Cerebellar cortex (tissue), 1 donor: Measurements from ENCODE around the gene PLCXD3.
A peak's percentile ranks its signal among the peaks of the same experiment; 100 is the strongest.
"Not testable (repeated sequence)": the region's sequence is repeated elsewhere in the genome, so short reads cannot be mapped to it uniquely, and the experiment has no call there.

ENCODE experiments used
- DNase-seq: peaks from one replicate; pipeline ENCODE4 v3.0.0-alpha.2; 2015; ENCODE audit warnings: low spot score

Gene PLCXD3

DNA sequence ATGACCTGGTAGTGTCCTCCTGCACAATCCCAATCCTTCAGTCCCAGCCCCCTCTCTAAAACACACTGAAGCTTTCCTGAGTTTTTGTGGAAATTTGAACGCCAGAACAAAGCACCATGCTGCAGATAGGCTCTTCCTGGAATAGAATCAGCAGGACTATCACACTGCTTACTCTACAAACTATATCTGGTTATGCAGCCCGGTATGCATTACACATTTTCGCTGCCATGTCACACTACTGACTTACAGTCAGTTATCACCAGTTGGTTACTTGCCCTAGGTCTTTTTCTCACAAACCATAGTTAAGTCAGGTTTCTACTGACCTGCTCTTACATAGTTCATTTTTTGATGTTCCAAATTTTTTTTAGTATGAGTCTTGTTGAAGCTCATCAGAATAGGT, 24.9 kb downstream of the PLCXD3 start:
- DNase-seq, result no peak

DNA sequence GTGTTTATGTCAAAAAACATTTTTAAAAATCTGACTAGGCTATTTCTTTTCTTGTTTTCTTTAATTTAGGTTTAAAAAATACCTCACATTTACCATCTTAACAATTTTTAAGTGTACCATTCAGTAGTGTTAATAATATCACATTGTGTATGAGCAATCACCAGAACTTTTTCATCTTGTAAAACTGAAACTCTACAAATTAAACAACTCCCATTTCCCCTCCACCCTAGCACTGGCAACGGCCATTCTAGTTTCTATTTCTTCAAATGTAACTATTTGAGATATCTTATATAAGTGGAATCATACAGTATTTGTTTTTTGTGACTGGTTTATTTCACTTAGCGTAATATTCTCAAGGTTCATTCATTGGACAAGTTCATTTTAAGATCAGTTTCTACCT, 27.7 kb downstream of the PLCXD3 start:
- DNase-seq, result no peak

DNA sequence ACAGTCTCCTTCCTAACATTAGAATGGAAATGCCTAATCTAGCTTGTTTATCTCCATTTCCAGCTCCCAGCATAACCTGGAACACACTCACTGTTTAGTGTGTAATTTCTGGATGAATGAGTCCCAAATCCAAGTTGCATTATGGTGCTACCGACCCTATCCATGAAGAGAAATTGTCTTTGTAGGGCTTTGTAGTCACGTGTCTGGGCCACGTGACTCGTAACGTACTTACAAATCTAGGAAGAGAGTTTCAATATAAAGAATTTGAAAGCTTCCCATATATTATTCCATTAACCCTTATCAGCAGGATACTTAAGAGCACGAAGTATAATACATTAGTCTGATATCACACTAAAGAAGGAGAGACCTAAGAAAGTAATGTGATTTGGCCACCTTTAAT, 28.2 kb downstream of the PLCXD3 start:
- DNase-seq, result no peak

DNA sequence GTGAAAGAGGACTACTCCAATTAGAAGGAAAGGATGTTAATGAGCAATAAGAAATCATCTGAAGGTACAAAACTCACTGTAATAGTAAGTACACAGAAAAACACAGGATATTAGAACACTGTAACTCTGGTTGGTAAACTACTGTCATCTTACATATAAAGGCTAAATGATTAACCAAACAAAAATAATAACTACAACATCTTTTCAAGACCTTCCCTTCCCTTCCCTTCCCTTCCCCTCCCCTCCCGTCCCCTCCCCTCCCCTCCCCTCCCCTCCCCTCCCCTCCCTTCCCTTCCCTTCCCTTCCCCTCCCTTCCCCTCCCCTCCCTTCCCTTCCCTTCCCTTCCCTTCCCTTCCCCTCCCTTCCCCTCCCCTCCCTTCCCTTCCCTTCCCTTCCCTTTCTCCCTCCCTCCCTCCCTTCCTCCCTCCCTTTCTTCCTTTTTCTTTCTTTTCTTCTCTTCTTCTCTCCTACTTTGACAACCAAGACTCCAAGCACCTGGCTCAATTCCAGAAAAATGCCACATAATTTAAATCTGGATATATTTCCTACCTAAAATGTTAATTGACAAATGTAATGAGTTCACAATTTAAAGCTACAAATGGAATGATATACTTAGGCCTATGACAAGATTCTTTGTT, 38.7 kb downstream of the PLCXD3 start:
- DNase-seq, result not testable (repeated sequence)

DNA sequence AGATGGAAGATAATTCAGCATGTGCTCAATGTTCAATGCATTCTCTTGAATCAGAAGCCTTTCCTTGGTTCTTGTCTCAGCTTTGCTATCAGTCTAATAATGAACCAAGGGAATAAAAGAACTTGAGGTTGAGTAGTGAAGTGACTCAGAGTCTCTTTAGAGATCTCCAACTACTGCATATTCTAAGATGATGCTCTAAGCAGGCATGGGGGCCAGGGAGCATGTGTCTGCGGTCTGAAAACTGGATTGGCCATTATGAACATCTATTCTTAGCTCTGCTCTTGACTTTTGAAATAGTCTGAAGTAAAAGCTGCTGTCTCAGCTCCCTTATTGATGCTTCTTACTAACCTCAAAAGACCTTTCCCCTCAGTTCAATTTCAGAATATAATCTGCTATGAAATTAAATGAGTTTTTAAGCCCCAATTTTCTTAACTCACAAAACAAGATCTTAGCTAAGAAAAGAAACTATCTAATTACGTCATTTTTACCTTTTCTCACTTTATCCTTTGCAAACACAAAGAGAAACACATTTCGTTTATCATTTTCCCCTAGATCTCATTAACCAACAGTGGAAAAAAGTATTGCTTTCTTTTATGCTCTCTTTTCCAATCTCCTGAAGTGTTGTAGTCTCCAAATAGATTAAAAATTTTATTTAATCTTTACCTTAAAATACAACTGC, 44.8 kb downstream of the PLCXD3 start:
- DNase-seq, result no peak

DNA sequence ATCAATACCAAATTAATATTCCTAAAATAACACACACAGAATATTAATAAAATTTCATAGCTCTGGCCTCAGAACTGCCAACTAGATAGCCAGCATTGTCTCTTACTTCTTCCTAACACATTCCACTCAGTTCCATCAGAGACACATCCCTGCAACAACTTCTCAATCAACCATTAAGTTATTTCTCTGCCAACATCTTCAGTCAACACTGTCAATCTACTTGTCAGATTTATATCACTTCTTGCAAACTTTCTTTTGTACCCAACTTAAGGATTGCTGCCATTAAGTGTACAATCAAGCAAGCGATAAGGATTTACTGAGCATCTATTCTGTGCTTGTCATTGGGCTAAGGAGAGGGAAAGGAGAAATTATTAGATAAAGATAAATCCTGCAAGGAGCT, 50.8 kb downstream of the PLCXD3 start:
- DNase-seq, result no peak

DNA sequence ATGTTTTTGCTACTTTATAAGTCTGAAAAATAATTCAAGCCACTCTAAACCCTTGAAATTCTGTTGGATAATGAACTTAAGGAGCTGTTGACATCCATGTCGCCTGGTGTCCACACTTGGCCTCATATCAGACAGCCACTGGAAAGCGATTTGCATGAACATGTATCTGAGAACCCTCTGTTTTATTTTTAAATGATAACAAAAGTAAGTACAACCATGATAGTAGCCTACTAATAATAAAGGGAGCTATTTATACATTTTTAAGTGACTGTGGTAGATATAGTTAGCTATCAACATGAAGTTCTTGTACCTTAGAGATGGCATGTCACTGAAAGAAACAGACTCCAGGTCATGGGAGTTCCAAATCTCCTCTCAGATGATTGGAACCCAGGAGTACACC, 53.3 kb downstream of the PLCXD3 start:
- DNase-seq, result no peak

DNA sequence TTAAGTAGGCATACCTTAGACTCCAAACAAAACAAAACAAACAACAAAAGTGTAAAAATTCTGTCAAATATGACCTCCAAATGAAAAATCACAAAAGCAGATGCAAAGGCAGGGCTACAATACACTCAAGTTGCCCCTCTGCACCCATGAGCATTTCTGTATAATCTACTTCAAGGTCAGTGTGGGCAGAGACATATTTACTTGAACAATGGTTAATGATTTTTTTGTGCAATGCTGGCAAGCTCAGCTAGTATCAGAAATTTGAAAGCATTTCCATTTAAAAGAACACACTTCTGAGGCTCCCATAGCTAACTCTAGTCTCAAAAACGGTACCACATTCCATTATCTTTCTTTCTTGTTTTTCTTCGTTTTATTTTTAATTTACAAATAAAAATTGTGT, 57.9 kb downstream of the PLCXD3 start:
- no peak for DNase-seq

DNA sequence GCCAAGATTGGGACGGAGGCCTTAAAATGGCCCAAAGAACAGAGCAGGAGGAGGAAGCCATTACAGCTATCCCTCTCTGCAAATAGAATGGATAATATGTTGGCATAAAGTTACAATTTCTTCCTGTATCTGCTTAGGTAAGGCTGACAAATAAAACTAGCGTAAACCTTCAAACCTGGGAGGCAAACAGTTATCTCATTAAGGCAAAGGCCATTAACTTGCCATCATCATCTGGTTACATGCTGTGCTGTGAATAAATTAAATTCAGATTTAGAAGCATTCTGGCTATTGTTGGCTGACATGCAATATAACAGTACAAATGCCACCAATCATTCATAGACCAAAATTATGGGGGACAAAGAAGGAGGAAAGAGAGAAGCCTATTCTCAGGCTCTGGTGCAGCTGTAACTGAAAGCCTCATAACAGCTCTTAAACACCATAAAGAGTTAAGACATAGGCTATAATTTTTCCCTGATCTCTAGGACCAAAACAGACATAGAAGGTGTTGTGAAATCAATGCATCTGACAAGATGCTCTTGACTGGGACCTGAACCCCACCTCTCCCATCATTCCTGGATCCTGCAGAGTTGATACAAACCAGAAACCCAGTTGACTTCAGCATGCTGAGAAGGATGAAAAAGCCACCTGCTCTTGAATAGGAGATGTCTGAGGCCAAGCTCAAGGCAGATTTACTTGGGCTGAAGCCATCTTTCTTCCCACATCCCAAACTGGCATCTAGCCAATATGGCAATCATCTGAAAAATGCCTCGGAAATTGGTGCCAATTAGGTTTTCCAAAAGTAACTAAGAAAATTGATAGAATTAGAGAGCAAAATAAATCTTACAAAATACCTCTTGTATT, 62.5 kb downstream of the PLCXD3 start:
- DNase-seq, result peak; percentile 66

DNA sequence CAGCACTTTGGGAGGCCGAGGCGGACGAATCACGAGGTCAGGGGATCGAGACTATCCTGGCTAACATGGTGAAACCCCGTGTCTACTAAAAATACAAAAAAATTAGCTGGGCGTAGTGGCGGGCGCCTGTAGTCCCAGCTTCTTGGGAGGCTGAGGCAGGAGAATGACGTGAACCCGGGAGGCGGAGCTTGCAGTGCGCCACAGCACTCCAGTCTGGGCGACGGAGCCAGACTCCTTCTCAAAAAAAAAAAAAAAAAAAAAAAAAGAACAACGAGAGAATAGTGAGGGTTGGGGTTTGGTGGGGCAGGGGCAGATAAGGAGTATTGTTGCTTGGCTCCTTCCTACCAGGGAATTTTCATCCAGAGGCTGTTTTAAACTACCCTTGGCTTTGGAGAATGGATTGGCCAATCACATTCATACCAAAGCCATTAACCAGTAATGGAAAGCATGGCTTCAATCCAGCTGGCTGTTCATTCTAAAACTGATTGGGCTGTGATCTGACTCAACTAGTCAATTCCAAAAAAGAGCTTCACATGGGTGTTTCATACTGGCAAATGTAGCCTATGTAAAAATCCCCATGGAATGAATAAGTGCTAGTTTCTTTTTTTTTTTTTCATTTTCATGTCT, 64.4 kb downstream of the PLCXD3 start:
- DNase-seq, result no peak

DNA sequence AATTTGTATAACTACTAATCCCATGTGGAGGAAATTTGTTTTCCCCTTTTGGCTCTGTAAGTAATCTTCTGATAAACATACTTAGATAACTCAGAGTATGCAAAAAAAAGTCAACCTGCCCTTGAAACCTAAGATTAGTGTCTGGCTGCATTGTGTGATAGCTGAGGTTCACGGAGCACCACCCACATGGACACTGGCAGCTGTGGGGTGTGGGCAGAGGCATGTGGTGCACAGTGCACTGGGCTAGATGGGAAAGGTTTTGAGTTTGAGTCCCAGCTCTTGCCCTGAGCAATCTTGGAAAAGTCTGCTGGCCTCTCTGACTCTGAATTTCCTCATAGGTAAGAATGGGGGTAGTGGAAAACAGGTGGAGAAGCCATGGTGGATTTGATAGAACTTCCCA, 75.1 kb downstream of the PLCXD3 start:
- DNase-seq, result no peak

DNA sequence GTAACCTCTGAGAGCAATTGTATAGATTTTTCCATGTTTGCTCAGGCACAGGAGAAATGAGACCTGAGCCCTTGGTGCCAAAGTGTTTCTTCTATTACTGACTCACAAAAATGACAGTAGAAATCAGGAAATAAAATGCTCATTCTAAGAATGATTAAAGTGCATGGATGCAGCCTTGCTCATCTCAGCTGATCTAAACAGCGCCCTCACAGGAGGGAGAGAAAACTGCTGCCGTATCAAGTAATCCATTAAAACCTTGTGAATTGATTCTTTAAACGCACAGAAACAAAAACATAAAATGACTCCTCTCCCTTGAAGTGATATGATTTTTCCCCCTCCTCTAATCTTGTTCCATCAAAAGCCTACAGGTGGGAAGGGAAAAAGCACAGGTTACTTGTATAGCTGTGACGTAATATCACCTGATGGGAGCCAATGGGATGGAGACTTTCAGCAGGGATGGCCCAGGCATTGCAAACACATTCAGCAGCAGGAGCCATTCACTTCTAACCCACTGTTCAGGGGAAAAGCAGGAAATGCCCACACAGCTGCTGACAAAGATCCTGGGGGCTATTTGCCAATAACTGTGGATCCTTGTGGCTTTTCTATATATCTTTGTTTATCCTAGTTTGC, 76.7 kb downstream of the PLCXD3 start:
- no peak for DNase-seq

DNA sequence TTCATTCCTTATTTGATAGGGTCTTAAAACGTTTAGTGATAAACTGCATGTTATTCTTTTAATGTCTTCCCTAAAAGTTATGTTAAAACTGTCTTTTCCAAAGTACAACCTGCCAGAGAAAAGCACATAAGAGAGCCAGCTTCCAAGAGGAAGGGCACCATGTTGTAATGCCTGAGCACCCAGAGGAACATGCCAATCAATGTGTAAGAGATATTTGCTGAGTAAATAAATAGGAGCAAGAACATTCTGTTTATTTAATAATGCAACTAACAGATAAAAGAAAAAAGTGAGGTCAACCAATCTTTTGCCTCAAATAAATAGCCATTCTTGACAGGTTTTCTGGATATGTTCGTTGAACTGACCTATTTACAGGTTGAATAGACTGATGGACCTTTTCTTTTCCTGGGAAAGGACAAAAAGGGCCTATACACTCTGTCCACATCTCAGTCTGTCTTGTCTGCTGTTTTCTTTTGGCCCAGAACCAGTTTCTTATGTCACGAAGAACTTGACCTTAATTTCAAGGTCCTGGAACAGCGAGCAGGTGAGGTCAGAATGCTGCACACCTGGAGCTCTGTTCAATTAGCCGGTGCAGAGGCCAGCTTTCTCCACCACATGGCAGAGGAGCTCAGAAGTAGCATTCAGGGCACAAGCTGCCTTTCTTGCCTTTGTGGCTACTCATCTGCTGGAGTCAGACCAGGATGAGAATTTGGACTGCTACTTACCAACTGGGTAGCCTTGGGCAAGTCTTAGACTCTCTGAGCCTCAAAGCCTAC, 77.7 kb downstream of the PLCXD3 start:
- DNase-seq, result no peak

DNA sequence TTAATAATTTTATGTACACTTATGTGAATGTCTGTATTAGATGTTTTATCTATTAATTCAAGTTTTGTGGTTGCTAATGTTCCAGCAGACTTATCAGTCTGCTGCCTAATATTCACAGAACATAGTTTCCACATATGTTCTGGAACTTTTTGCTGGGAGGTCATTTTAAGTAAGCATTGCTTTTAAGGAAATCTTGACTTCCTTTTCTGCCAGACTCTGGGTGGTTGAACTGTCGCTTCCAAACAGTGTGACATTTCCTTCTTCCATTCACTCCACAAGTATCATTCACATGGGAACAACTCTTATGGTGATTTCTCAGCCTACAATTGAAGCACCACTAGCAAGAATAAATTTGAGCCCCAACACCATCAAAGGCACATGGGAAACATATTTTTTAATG, 82.9 kb downstream of the PLCXD3 start:
- no peak for DNase-seq

DNA sequence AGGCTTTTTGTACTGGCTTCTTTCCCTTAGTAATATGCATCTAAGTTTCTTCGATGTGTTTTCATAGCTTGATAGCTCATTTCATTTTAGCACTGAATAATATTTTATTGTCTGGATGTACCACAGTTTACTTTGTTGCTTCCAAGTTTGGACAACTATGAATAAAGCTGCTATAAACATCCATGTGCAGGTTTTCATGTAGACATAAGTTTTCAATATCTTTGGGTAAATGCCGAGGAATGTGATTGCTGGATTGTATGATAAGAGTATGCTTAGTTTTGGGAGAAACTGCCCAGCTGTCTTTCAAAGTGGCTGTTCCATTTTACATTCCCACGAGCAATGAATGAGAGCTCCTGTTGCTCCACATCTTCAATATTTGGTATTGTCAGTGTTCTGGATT, 84.7 kb downstream of the PLCXD3 start:
- no peak for DNase-seq

DNA sequence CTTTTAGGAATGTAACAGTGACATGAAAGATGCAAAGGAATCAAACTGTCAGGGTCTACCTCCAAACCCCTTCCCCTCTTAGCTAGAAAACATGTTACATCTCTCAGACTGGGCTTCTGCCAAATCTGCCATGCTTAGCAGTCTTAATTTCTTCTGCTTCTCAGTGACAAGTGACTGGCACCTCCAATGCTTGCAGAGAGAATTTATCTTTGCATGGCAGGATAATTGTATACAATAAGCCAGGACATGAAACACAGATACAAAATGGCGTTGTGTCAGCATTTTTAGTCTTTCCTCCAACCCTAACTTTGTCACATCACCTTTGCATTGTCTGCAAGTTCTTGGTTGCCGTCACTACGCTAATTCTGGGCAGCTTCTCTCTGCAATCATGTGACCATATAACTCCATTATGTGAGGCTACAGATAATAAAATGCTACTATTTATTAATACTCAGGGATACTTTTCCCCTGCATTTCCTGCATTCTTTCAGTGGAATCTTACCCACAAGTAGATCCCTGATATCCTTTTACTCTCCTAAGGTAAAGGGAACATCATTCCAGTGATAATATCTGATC, 89.8 kb downstream of the PLCXD3 start:
- DNase-seq, result no peak

DNA sequence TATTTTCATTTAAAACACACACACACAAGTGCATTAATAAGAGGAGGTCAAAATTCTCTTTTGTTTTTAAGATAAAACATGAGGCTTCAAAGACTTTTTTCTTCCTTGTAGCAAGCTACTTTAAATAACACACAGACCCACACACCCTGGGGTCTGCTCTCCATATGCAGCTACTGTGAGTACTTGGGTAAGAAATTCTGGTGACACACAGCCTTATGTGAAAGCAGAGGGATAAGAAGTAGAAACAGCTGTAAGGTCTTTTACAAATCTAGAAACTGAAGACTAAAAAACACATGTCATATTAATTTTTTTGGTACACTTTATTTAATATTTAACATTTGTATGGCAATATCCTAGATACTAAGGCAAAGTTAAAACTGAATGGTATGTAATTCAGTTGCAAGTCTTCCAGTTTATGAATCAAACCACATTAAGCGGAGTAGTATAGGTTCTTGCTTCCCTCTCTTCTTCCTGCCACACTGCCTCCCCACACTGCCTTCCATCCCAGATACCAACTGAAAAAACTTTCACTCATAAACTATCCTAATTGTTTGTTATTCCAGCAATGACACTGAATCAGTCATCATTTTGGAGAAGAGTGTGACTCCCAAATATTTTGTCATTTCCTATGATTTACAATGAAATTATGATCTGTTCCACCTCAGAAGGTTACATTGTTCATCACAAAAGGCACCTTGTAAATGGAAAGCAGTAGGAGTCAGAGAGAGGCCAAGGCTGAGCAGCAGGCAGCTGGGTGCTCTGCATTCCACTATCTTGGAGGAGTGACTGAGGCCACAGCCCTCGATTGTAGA, 92.0 kb downstream of the PLCXD3 start:
- no peak for DNase-seq

DNA sequence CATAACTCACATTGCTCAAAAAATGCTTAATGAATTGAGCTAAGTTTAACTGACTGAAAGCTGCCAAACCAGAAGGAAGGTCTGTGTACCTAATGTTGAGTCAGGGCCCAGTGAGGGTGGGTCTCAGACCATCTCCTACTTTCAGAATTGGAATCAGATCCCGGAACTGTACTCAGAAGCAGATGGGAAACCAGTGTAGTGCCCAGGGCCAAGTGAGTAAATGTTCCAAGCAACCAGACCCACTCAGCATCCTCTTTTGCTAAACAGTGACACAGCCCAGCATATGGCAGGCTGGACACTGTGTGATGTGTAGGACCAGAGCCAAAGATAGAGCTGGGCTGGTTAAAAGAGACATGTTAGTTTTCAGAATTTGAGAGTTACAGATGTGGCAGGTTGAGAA, 94.1 kb downstream of the PLCXD3 start:
- peak; percentile 91 for DNase-seq

DNA sequence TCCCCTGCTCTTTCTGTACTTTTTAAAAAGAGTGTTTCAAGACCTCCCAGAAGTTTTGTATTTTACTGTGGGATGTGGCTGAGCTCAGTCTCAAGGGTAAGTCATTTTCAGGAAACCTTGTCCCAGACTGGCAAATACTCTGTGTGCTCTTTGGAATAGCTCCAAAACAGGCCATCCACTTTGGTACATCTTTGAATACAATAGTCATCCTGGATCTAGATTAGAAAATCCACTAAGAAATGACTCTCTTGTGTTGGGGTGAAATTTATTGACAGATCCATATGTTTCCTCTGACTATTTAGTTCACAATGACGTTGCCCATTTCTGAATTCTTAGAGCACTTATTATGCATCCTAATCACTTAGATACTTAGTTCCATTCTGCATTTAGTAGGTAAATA, 95.2 kb downstream of the PLCXD3 start:
- no peak for DNase-seq

DNA sequence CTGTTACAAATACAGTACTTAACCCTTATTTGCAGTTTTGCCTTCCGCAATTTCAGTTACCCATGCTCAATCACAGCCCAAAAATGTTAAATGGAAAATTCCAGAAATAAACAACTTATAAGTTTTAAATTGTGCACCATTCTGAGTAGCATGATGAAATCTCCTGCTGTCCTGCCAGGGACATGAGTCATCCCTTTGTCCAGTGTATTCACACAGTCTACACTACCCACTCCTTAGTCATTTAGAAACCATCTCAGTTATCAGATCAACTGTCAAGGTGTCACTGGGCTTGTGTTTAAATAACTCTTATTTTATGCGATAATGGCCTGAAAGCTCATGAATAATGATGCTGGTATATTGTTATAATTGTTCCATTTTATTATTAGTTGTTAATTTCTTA, 95.8 kb downstream of the PLCXD3 start:
- DNase-seq, result no peak
